Naive B cell (primary cell): ENCODE measurements around the gene LRRC53. TPM values are rescaled to one million over a fixed set of nuclear protein-coding genes. Genes with fewer than 3 reads are reported as not detected.

Source experiments
- polyA plus RNA-seq, 6 donors: library from polyadenylated mRNA; unstranded; fragments of 300-500 nt; fragmentation: Illumina TruSeq; gene quantifications; one replicate each; pipeline ENCODE4 v1.2.3, GENCODE V29; 2021; ENCODE audit warnings: low read depth in 6 of 6

LRRC53 gene
- polyA plus RNA-seq, 6 donors from 2014 or later: not detected

Other genes with a start within 250 kb of the LRRC53 start
- gene ERICH3, start 161.2 kb upstream of the LRRC53 start, polyA plus RNA-seq: not detected
- gene CRYZ, start 220.4 kb upstream of the LRRC53 start, polyA plus RNA-seq: 10 to 100 TPM; 23.5 to 49.4 (median 42.5) TPM
- 10 to 100 TPM in 1 of 6 donors, 1 to 10 TPM in 5; 4.9 to 12.5 (median 8.7) TPM for gene TYW3, start 220.5 kb upstream of the LRRC53 start, polyA plus RNA-seq